Type B pancreatic cell (in vitro differentiated cells): Measurements from ENCODE around the gene THADA. TPM values are rescaled to one million over a fixed set of nuclear protein-coding genes. Genes with fewer than 3 reads are reported as not detected.

ENCODE experiments used
- DNase-seq: peaks from one replicate; pipeline ENCODE4 v3.0.0; 2021; ENCODE audit warnings: mixed read lengths; ENCODE audit not compliant: unreplicated experiment; ENCODE audit errors: extremely low spot score
- H3K27ac Mint-ChIP-seq: 2 replicates; pipeline ENCODE4 v1.8.0; 2021; ENCODE audit warnings: mild to moderate bottlenecking, mixed read lengths
- H3K27me3 Mint-ChIP-seq: 2 replicates; pipeline ENCODE4 v1.8.0; 2021; ENCODE audit warnings: mixed read lengths
- H3K36me3 Mint-ChIP-seq: 2 replicates; pipeline ENCODE4 v1.8.0; 2021; ENCODE audit warnings: mixed read lengths
- H3K4me1 Mint-ChIP-seq: one replicate; pipeline ENCODE4 v1.8.0; 2021; ENCODE audit warnings: mixed read lengths; ENCODE audit not compliant: unreplicated experiment
- H3K4me3 Mint-ChIP-seq: 2 replicates; pipeline ENCODE4 v1.8.0; 2021; ENCODE audit warnings: mild to moderate bottlenecking, mixed read lengths
- H3K9me3 Mint-ChIP-seq: 2 replicates; pipeline ENCODE4 v1.8.0; 2021; ENCODE audit warnings: mixed read lengths
- total RNA-seq: library from RNA; stranded (reverse); gene quantifications from 2 replicates; pipeline ENCODE4 v1.2.1, GENCODE V29; 2021; ENCODE audit warnings: low replicate concordance
- TF ChIP-seq, protein P1 (sequence below): fragments of 200-600 bp; sonication (generic); conservative IDR thresholded peaks from 2 replicates; pipeline ENCODE4 v1.5.0; 2021; ENCODE audit warnings: antibody characterized with exemption, mild to moderate bottlenecking

THADA gene
- total RNA-seq, 1 donor from 2014 or later, result 35.6 TPM

DNA sequence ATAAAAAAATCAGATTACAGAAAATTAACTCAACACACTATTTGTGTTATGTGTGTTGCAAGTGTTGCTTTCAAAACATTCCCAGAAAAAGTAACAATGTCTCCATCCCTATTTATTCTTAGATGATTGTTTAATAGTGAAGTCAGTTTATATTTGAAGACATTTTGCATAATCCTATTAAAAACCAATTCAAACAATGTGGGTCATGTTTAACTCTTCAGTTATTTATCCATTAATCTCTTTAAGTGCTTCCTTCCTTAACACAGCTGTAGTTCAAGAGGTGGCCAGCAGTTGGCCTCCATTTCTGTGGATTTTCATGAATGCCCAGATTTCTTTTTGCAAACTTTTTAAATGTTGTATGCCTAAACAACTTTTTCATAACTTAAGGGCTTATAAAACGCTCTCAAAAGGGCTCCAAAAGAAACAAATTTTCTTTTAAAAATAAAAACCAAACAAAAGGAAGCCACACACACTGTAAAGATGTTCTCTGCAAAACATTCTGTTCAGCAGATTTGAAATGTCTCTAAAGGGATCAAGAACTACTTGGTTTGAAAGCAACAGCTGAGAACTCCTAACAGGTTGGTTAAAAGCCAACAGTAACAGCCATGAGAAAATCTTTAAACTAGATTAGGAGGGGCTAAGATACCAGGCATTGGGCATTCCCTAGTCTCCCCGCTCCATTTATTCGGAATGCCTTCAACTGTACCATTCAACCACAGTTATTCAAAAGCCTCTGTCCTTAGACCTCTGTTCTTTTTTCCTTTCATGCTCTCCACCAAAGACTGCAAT, 71.5 kb downstream of the THADA start:
- Mint-ChIP-seq H3K4me3 (no peak overlapping the region), H3K27ac (no peak overlapping the region), H3K9me3 (no peaks in the 10 kb centered on the region), H3K27me3 (no peaks in the 10 kb centered on the region), H3K4me1 (no peaks in the 10 kb centered on the region), H3K36me3 (peaks cover 23% of the 10 kb centered on the region)
- no peak for DNase-seq
- TF ChIP-seq, protein P1, sequence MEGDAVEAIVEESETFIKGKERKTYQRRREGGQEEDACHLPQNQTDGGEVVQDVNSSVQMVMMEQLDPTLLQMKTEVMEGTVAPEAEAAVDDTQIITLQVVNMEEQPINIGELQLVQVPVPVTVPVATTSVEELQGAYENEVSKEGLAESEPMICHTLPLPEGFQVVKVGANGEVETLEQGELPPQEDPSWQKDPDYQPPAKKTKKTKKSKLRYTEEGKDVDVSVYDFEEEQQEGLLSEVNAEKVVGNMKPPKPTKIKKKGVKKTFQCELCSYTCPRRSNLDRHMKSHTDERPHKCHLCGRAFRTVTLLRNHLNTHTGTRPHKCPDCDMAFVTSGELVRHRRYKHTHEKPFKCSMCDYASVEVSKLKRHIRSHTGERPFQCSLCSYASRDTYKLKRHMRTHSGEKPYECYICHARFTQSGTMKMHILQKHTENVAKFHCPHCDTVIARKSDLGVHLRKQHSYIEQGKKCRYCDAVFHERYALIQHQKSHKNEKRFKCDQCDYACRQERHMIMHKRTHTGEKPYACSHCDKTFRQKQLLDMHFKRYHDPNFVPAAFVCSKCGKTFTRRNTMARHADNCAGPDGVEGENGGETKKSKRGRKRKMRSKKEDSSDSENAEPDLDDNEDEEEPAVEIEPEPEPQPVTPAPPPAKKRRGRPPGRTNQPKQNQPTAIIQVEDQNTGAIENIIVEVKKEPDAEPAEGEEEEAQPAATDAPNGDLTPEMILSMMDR, result peak; percentile 71

DNA sequence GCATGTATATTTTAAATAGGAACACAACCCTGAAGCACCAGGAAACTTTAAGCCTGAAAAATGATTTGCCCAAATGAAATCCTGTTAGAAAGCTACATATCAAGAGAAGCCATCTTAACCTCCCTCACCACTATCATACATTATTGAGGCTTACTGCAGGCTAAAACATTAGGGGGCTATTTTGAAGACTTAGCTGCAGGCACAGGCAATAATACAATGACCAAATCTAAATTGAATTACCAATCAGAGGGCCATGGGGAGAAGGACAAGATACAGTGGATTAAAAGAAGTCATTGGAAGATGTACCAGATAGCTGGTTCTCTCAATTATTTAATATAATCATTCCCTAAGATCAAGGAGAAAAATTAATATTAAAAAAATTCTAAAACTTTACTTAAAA, 73.7 kb downstream of the THADA start:
- H3K4me1 Mint-ChIP-seq, result no peaks in the 10 kb centered on the region
- TF ChIP-seq, protein P1, result no peak
- peaks cover 23% of the 10 kb centered on the region for H3K36me3 Mint-ChIP-seq
- no peak overlapping the region for H3K27ac Mint-ChIP-seq
- no peak for DNase-seq
- no peaks in the 10 kb centered on the region for H3K27me3 Mint-ChIP-seq
- no peaks in the 10 kb centered on the region for H3K9me3 Mint-ChIP-seq
- H3K4me3 Mint-ChIP-seq, result no peak overlapping the region

DNA sequence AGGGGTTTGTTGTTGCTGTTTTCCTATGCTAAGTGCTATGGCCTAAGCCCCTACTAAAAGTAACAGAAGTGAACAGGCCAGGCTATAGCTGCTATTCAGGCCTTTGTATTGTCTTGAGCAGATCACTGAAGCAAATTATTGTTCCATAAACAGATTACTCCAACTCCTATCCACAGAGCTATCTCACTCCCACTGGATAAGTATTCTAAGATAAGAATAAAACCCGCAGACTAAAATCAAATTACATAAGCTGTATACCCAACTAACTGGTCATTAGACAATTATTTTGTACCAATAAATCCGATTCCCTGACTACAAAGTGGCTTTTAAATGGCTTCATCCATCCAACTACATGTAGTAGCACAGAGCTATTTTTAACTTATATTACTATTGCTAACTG, 74.3 kb downstream of the THADA start:
- DNase-seq, result no peak
- H3K27ac Mint-ChIP-seq, result no peak overlapping the region
- H3K9me3 Mint-ChIP-seq, result no peaks in the 10 kb centered on the region
- H3K4me1 Mint-ChIP-seq, result no peaks in the 10 kb centered on the region
- no peaks in the 10 kb centered on the region for H3K27me3 Mint-ChIP-seq
- peaks cover 23% of the 10 kb centered on the region for H3K36me3 Mint-ChIP-seq
- TF ChIP-seq, protein P1, result no peak
- H3K4me3 Mint-ChIP-seq, result no peak overlapping the region

DNA sequence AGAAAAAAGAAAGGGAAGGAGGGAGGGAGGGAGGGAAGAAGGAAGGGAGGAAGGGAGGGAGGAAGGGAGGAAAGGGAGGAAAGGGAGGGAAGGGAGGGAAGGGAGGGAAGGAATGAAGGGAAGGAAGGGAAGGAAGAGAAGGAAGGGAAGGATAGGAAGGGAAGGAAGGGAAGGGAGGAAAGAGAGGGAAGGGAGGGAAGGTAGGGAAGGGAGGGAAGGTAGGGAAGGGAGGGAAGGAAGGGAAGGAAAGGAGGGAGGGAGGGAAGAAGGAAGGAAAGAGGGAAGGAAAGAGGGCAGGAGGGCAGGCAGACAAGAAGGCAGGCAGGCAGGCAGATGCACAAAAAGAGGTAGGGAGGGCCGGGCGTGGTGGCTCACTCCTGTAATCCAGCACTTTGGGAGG, 74.9 kb downstream of the THADA start:
- no peak overlapping the region for H3K4me3 Mint-ChIP-seq
- no peaks in the 10 kb centered on the region for H3K27me3 Mint-ChIP-seq
- no peaks in the 10 kb centered on the region for H3K4me1 Mint-ChIP-seq
- H3K9me3 Mint-ChIP-seq, result no peaks in the 10 kb centered on the region
- H3K36me3 Mint-ChIP-seq, result peaks cover 17% of the 10 kb centered on the region
- no peak for DNase-seq
- H3K27ac Mint-ChIP-seq, result no peak overlapping the region
- TF ChIP-seq, protein P1, result no peak

- peaks cover 6% of the 10 kb centered on the region for H3K36me3 Mint-ChIP-seq
- H3K27ac Mint-ChIP-seq, result no peak overlapping the region
- no peaks in the 10 kb centered on the region for H3K27me3 Mint-ChIP-seq
- no peak overlapping the region for H3K4me3 Mint-ChIP-seq
- DNase-seq, result no peak
- TF ChIP-seq, protein P1, result no peak
- no peaks in the 10 kb centered on the region for H3K4me1 Mint-ChIP-seq
- H3K9me3 Mint-ChIP-seq, result no peaks in the 10 kb centered on the region
Measured at GRCh38 chr2:43519643-43520221, 76.1 kb downstream of the THADA start.
